Stimulated activated CD4-positive, alpha-beta T cell treated with anti-CD3 and anti-CD28 coated beads, Interleukin-15, amount 100 ng/mL, for 24 hours (primary cell): ENCODE measurements around the gene VDAC2.

Experiments
- DNase-seq: peaks from one replicate; pipeline ENCODE4 v3.0.0-alpha.2; 2020

Gene VDAC2

GRCh38 chr10:75254739-75255138 lies 44.1 kb downstream of the VDAC2 start:
- DNase-seq, result no peak

GRCh38 chr10:75260990-75261389 lies 50.4 kb downstream of the VDAC2 start:
- no peak for DNase-seq

GRCh38 chr10:75261813-75262705 lies 51.5 kb downstream of the VDAC2 start:
- no peak for DNase-seq

GRCh38 chr10:75263806-75264205 lies 53.2 kb downstream of the VDAC2 start:
- no peak for DNase-seq

- DNase-seq, result no peak
These were observed 55.3 kb downstream of the VDAC2 start for GRCh38 chr10:75265856-75266255.

- no peak for DNase-seq
These were observed 56.3 kb downstream of the VDAC2 start for GRCh38 chr10:75266945-75267344.

- DNase-seq, result no peak
These were observed 59.0 kb downstream of the VDAC2 start for GRCh38 chr10:75269605-75270004.

- no peak for DNase-seq
These were observed 61.5 kb downstream of the VDAC2 start for GRCh38 chr10:75272094-75272493.

GRCh38 chr10:75272896-75273295 lies 62.3 kb downstream of the VDAC2 start:
- no peak for DNase-seq

GRCh38 chr10:75276069-75276872 lies 65.7 kb downstream of the VDAC2 start:
- no peak for DNase-seq

GRCh38 chr10:75280236-75280635 lies 69.6 kb downstream of the VDAC2 start:
- no peak for DNase-seq
